ENCODE measurements around the gene MCOLN1.
"Not testable (repeated sequence)": the region's sequence is repeated elsewhere in the genome, so short reads cannot be mapped to it uniquely, and the experiment has no call there.

The MCOLN1 gene

GRCh38 chr19:7522923-7523667 is 671 bp downstream of the MCOLN1 start:
- intact Hi-C loops (cut with DNase I) = loop anchor here (1.0 to 5.0 kb wide), 2 partner anchors 11 to 126 kb away; no protein-coding TSS in a partner anchor
- DNase-seq = peak in 1 of 10 donors; percentile 67

- DNase-seq = no peak
- intact Hi-C loops (cut with DNase I) = loop anchor here (5.0 kb wide), 1 partner anchor 127 kb away; no protein-coding TSS in a partner anchor
Measured at GRCh38 chr19:7524523-7524922, 2.1 kb downstream of the MCOLN1 start.

- intact Hi-C loops (cut with DNase I) = loop anchor here (5.0 kb wide), 1 partner anchor 128 kb away; no protein-coding TSS in a partner anchor
- DNase-seq = peak in 1 of 10 donors; percentile 62
Measured at GRCh38 chr19:7524992-7525739, 2.7 kb downstream of the MCOLN1 start.

- intact Hi-C loops (cut with DNase I) = no loop called here
- peak in 1 of 10 donors; percentile 78 for DNase-seq
Measured at GRCh38 chr19:7526059-7526929, 3.9 kb downstream of the MCOLN1 start.

- intact Hi-C loops (cut with DNase I) = no loop called here
Measured at GRCh38 chr19:7527516-7528191, 5.2 kb downstream of the MCOLN1 start.

GRCh38 chr19:7528192-7528519 is 5.7 kb downstream of the MCOLN1 start:
- intact Hi-C loops (cut with DNase I) = no loop called here
- DNase-seq = no peak

More at GRCh38 chr19:7527516-7528191, 5.2 kb downstream of the MCOLN1 start:
- DNase-seq = peak in 1 of 10 donors; percentile 82

- intact Hi-C loops (cut with DNase I) = no loop called here
- DNase-seq = peak in 2 of 10 donors; percentile 69 to 71
Measured at GRCh38 chr19:7528522-7529245, 6.3 kb downstream of the MCOLN1 start.

- DNase-seq = peak in 1 of 10 donors; percentile 72
- intact Hi-C loops (cut with DNase I) = no loop called here
Measured at GRCh38 chr19:7529246-7529600, 6.8 kb downstream of the MCOLN1 start.

- intact Hi-C loops (cut with DNase I) = no loop called here
Measured at GRCh38 chr19:7529610-7530490, 7.4 kb downstream of the MCOLN1 start.

GRCh38 chr19:7533281-7533885 is 11.0 kb downstream of the MCOLN1 start:
- intact Hi-C loops (cut with DNase I) = no loop called here
- peak in 9 of 10 donors; percentile 52 to 95 (median 67) for DNase-seq

More at GRCh38 chr19:7529610-7530490, 7.4 kb downstream of the MCOLN1 start:
- peak in 2 of 10 donors; percentile 48 to 77 for DNase-seq

GRCh38 chr19:7533925-7534480 is 11.6 kb downstream of the MCOLN1 start:
- intact Hi-C loops (cut with DNase I) = loop anchor here (1.0 to 2.0 kb wide), 2 partner anchors 12 to 45 kb away; partner anchors contain the start of genes MCOLN1 and PEX11G
- DNase-seq = peak; percentile 83 to 98 (median 88)

- DNase-seq = peak; percentile 64 to 96 (median 80)
- intact Hi-C loops (cut with DNase I) = loop anchor here (1.0 to 2.0 kb wide), 3 partner anchors 12 to 46 kb away; partner anchors contain the start of genes MCOLN1 and PEX11G
Measured at GRCh38 chr19:7534531-7535046, 12.2 kb downstream of the MCOLN1 start.

- intact Hi-C loops (cut with DNase I) = loop anchor here (1.0 to 2.0 kb wide), 2 partner anchors 16 to 47 kb away; partner anchors contain the start of gene PEX11G
- peak; percentile 96 to 100 (median 97) for DNase-seq
Measured at GRCh38 chr19:7535047-7535997, 12.9 kb downstream of the MCOLN1 start, which contains the start of gene PNPLA6. Gene PNPLA6 (plus strand): TSS chr19:7535717. CDS start chr19:7535789, 72 bp downstream.

GRCh38 chr19:7535998-7536695 is 13.7 kb downstream of the MCOLN1 start:
- no peak for DNase-seq
- intact Hi-C loops (cut with DNase I) = loop anchor here (1.0 to 2.0 kb wide), 2 partner anchors 15 to 47 kb away; partner anchors contain the start of gene PEX11G

- intact Hi-C loops (cut with DNase I); DNase-seq: not testable (repeated sequence)
Measured at GRCh38 chr19:7538990-7539389, 16.6 kb downstream of the MCOLN1 start.

Data from posterior cingulate gyrus (tissue), 11 donors.